ENCODE data around the gene OLIG3. TPM values are rescaled to one million over a fixed set of nuclear protein-coding genes. Genes with fewer than 3 reads are reported as not detected.

OLIG3 gene
- total RNA-seq, 4 donors from 2014 or later = not detected

- Histone ChIP-seq H3K36me3 (no peaks in the 10 kb centered on the region), H3K4me3 (replicated peaks in 1 of 3) (no peak overlapping the region), H3K27me3 (peaks cover 74% of the 10 kb centered on the region), H3K4me1 (peaks cover 21 to 44% of the 10 kb centered on the region in 2 donors), H3K27ac (no peak overlapping the region), H3K9me3 (no peaks in the 10 kb centered on the region)
- no peak for DNase-seq
- intact Hi-C loops (cut with DNase I) = no loop called here
- 37 to 53% methylated on average over 6 of the region's 6 CpGs for whole genome bisulfite sequencing, 2 donors
- no peak for TF ChIP-seq POLR2A (IDR thresholded peaks at IDR 0.05)
- no peak for TF ChIP-seq CTCF (IDR thresholded peaks at IDR 0.05)
These were observed 2.7 kb downstream of the OLIG3 start for GRCh38 chr6:137491478-137491877.

GRCh38 chr6:137490961-137491360, 3.2 kb downstream of the OLIG3 start:
- no peak overlapping the region for H3K27ac ChIP-seq
- intact Hi-C loops (cut with DNase I) = no loop called here
- H3K36me3 ChIP-seq = no peaks in the 10 kb centered on the region
- H3K4me1 ChIP-seq = peaks cover 21 to 43% of the 10 kb centered on the region in 2 donors
- H3K27me3 ChIP-seq = peaks cover 71% of the 10 kb centered on the region
- WGBS, 2 donors = 78 to 87% methylated on average over 4 of the region's 4 CpGs
- TF ChIP-seq POLR2A (IDR thresholded peaks at IDR 0.05) (no peak), CTCF (IDR thresholded peaks at IDR 0.05) (no peak)
- no peak for DNase-seq
- no peak overlapping the region for H3K4me3 ChIP-seq (replicated peaks in 1 of 3)
- H3K9me3 ChIP-seq = no peaks in the 10 kb centered on the region

GRCh38 chr6:137490006-137490905, 3.9 kb downstream of the OLIG3 start:
- Histone ChIP-seq H3K4me3 (replicated peaks in 1 of 3) (no peak overlapping the region), H3K27ac (no peak overlapping the region), H3K9me3 (no peaks in the 10 kb centered on the region), H3K27me3 (peaks cover 64% of the 10 kb centered on the region), H3K36me3 (no peaks in the 10 kb centered on the region), H3K4me1 (peaks cover 17 to 37% of the 10 kb centered on the region in 2 donors)
- TF ChIP-seq POLR2A (IDR thresholded peaks at IDR 0.05) (no peak), CTCF (IDR thresholded peaks at IDR 0.05) (no peak)
- 37 to 41% methylated on average over 19 of the region's 19 CpGs for WGBS, 2 donors
- intact Hi-C loops (cut with DNase I) = no loop called here
- no peak for DNase-seq

GRCh38 chr6:137489046-137490005, 4.9 kb downstream of the OLIG3 start:
- WGBS, 2 donors = 12 to 14% methylated on average over 43 to 47 of the region's 47 CpGs
- peaks cover 55% of the 10 kb centered on the region for H3K27me3 ChIP-seq

More at GRCh38 chr6:137489046-137490005, 4.9 kb downstream of the OLIG3 start:
- no peak overlapping the region for H3K27ac ChIP-seq
- H3K36me3 ChIP-seq = no peaks in the 10 kb centered on the region
- peaks cover 15 to 32% of the 10 kb centered on the region in 2 donors for H3K4me1 ChIP-seq
- TF ChIP-seq CTCF (IDR thresholded peaks at IDR 0.05) (no peak), POLR2A (IDR thresholded peaks at IDR 0.05) (no peak)
- H3K4me3 ChIP-seq (replicated peaks in 1 of 3) = no peak overlapping the region
- no peak for DNase-seq
- H3K9me3 ChIP-seq = no peaks in the 10 kb centered on the region
- intact Hi-C loops (cut with DNase I) = no loop called here
